Measurements from ENCODE around the gene GMPR2.

- TF ChIP-seq CTCF (IDR thresholded peaks at IDR 0.05) (peak; percentile 38 to 72 (median 55)), POLR2A (IDR thresholded peaks at IDR 0.05) (peak; percentile 7), POLR2AphosphoS5 (IDR thresholded peaks at IDR 0.05) (peak; percentile 47 to 77 (median 73))
Observed at GRCh38 chr14:24271134-24271833, 38.6 kb downstream of the GMPR2 start, which contains the start of gene RABGGTA.

Data from breast epithelium (tissue), 3 donors.